D721Med (cell line): ENCODE results near the gene ATXN7.

Experiments used
- DNase-seq: peaks from one replicate; pipeline ENCODE4 v3.0.0; 2011; ENCODE audit warnings: low spot score; ENCODE audit not compliant: insufficient read length
- FAIRE-seq: peaks from 2 replicates; lab custom pipeline; 2011; peaks lifted over from hg19 to GRCh38; lab: Jason Lieb, UNC
- CTCF ChIP-seq: IDR thresholded peaks from 2 replicates; pipeline ENCODE4 v1.5.1; 2012; ENCODE audit warnings: mild to moderate bottlenecking, control low read depth; ENCODE audit not compliant: insufficient read depth; ENCODE audit errors: missing control alignments

ATXN7 gene

GRCh38 chr3:63874769-63875168, 11.1 kb downstream of the ATXN7 start:
- no peak for DNase-seq
- TF ChIP-seq CTCF = no peak
- FAIRE-seq = no peak

GRCh38 chr3:63875510-63875909, 11.8 kb downstream of the ATXN7 start:
- no peak for TF ChIP-seq CTCF
- DNase-seq = no peak
- no peak for FAIRE-seq

GRCh38 chr3:63876260-63876659, 12.6 kb downstream of the ATXN7 start:
- DNase-seq (no peak), FAIRE-seq (no peak)
- no peak for TF ChIP-seq CTCF

GRCh38 chr3:63877737-63878393, 14.2 kb downstream of the ATXN7 start:
- no peak for DNase-seq
- TF ChIP-seq CTCF = no peak
- FAIRE-seq = peak; percentile 94

- FAIRE-seq (no peak), DNase-seq (no peak)
- TF ChIP-seq CTCF = no peak
Observed at GRCh38 chr3:63878394-63879060, 14.9 kb downstream of the ATXN7 start.

GRCh38 chr3:63880653-63881052, 17.0 kb downstream of the ATXN7 start:
- no peak for TF ChIP-seq CTCF
- FAIRE-seq (peak; percentile 21), DNase-seq (no peak)

- DNase-seq (no peak), FAIRE-seq (no peak)
- TF ChIP-seq CTCF = no peak
Observed at GRCh38 chr3:63886858-63887257, 23.2 kb downstream of the ATXN7 start.
